Retinal pigment epithelial cell (primary cell): ENCODE results near the gene SMC3.

Source experiments
- DNase-seq: peaks from one replicate; pipeline ENCODE4 v3.0.0-alpha.2; 2010; ENCODE audit warnings: low read depth
- H3K4me3 ChIP-seq: 2 replicates; pipeline ENCODE4 v1.5.1; 2011; ENCODE audit warnings: mild to moderate bottlenecking, low read length, control low read depth, moderate library complexity
- TF ChIP-seq, protein P1 (sequence below): conservative IDR thresholded peaks from 2 replicates; pipeline ENCODE4 v1.5.1; 2011; ENCODE audit warnings: low read depth, low read length, control low read depth, inconsistent platforms

SMC3 gene

DNA sequence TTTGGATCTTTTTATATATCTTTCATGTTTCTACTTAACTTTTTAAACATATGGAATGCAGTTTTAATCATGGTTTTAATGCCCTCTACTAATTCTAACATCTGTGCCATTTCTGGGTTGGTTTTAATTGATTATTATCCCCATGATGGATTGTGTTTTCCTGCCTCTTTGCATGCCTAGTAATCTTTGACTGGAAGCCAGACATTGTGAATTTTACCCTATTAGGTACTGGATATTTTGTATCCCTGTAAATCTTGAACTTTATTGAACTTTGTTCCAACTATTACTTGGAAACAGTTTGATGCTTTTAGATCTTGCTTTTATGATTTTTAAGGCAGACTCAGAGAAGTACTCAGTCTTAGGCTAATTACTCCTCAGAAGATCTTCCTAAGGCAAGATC, 60.7 kb downstream of the SMC3 start:
- no peak for DNase-seq
- TF ChIP-seq, protein P1, sequence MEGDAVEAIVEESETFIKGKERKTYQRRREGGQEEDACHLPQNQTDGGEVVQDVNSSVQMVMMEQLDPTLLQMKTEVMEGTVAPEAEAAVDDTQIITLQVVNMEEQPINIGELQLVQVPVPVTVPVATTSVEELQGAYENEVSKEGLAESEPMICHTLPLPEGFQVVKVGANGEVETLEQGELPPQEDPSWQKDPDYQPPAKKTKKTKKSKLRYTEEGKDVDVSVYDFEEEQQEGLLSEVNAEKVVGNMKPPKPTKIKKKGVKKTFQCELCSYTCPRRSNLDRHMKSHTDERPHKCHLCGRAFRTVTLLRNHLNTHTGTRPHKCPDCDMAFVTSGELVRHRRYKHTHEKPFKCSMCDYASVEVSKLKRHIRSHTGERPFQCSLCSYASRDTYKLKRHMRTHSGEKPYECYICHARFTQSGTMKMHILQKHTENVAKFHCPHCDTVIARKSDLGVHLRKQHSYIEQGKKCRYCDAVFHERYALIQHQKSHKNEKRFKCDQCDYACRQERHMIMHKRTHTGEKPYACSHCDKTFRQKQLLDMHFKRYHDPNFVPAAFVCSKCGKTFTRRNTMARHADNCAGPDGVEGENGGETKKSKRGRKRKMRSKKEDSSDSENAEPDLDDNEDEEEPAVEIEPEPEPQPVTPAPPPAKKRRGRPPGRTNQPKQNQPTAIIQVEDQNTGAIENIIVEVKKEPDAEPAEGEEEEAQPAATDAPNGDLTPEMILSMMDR = no peak
- H3K4me3 ChIP-seq = no peak overlapping the region

DNA sequence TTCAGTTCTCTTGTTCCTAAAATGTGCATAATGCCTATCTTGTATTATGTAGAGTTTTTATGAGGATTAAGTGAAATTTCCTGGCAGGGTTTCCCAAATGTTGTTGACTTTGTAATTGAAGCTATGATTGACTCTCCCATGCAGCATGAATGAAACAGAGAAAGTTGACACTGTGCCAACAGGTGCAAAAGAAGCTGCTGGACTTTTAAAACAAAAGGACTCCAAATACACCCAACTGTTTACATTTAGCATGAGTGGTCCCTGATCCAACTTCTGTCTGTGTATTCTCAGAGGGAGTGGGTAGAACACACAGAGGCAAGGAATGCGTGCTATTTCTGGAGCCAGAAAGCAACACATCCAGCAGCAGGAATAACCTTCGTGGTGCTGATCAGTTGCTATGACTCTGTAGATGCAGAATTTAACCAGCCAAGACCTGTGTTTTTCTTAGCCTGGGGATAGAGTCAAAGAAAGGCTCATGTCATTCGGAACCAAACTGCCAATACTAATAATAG, 62.2 kb downstream of the SMC3 start:
- no peak overlapping the region for H3K4me3 ChIP-seq
- peak; percentile 46 for DNase-seq
- TF ChIP-seq, protein P1 = no peak

DNA sequence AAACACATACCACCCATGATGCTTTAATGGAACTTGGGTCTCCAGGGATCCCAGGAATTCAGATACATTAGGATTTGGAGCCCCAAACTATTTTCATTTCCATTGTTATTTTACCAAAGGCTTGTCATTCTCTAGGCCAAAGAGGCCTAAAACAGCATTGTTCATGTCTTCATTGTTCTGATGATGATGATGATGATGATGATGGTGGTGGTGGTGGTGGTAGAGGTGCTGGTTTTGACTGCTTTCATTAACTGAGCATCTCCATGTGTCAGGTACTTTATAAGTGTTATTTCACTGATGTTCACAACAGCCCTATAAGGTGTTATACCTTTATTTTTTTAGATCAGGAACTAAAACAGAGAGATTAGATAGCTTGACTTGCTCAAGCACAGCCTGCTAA, 64.4 kb downstream of the SMC3 start:
- TF ChIP-seq, protein P1 = no peak
- H3K4me3 ChIP-seq = no peak overlapping the region
- DNase-seq = no peak

DNA sequence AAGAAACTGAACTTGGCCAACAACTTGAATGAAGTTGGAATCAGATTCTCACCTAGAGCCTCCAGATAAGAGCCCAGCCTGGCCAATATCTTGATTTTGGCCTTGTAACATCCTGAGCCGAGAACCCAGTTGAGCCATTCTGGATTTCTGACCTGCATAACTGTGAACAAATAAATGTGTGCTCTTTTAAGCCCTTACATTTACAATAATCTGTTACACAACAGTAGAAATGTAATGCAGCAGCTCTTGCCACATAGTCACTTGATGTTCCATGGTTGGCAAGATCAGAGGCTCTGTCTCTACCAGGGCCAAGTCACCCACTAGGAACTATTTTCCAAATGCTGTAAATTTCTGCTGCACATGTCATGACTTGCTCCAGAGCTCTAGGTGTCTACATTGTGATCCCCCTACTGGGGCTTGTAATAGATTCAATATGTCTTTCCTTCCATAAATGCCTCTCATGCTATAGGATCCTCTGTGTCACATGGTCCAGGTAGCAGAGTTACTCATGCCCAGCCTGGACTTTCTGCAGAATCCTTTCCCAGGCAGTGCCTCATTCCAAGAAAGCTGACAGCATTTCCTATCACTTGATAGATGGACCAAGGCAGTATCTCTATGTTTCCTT, 65.2 kb downstream of the SMC3 start:
- TF ChIP-seq, protein P1 = no peak
- no peak overlapping the region for H3K4me3 ChIP-seq
- no peak for DNase-seq

DNA sequence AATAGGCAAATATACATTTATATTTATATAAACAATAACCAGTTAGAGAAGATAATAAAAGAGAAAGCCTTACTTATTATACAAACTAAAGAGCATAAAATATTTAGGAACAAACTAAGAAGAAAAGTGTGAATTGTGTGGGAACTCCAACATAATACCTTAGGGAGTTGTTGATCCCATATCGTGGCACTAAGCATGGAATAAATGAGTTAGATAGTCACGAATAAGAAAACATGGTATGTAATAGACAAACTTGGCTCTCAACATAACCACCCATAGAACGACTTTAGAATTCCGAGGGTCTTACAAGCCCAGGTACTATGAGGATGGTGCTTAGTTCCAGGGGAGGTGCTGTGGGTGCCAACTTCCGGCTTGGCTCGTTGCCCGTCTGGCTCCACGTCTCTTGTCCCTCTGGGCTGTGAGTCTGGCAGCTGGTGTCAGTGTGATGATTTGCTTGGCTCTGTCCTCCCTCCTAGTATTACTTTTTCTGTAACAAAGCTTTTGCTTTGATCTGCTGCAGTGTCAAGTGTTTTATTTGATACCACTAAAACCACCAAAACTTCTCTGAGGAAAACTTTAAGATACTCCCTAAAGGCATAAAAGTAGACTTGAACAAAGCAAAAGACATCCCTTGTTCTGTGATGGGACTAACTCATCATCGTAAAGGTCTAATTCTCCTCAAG, 67.2 kb downstream of the SMC3 start:
- no peak overlapping the region for H3K4me3 ChIP-seq
- DNase-seq = no peak
- TF ChIP-seq, protein P1 = no peak

DNA sequence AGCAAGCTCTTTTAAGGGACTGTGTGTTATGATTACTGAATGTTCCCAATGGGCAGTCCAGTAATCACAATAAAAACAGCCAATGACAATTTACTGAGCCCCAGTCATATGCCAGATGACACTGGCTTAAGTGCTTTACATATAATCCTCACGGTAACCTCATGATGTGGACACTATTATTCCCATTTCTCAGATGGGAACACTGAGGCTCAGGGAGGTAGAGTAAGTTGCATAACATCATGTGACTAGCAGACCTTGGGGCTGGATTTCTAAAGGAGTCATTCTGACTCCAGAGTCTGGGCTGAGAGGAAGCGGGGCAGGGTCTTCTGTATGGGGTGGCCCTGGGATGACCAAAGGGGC, 69.1 kb downstream of the SMC3 start:
- DNase-seq = no peak
- no peak overlapping the region for H3K4me3 ChIP-seq
- TF ChIP-seq, protein P1 = no peak
